Measurements from ENCODE around the gene C18orf54.

Gene C18orf54

DNA sequence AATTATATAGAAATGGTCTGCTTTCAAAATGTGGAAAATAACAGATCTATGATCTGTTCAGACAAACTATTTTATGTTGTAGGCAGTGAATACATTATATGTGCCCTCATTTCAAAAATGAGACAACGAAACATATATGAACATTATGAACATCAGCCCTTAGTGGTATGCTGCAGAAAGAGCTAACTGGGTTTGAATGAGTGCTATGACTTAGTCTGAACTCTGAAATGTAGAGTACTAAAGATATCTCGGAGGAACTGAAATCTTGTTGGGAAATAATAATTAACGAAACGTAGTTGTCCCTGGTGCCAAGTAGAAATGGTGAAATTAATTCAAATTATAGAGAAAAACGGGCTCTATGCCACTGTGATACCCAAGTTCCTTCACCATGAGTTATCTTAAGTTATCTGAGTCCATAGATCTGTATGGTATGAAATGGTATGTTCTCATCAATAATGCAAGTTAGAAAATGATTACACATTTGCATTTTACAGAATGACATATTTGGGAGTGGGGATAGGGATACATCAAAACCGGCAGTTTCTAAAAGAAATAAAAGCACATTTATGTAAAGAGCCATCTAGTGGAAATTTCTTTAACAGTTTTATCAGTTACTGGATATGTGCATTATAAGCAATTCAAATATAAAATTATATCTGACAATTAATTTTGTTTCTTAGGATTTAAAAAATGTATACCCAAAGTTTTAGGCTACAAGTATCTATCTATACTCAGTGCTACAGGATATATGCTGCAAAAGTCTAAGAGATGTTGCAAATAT lies 26.7 kb upstream of the C18orf54 start:
- TF ChIP-seq, protein P1, sequence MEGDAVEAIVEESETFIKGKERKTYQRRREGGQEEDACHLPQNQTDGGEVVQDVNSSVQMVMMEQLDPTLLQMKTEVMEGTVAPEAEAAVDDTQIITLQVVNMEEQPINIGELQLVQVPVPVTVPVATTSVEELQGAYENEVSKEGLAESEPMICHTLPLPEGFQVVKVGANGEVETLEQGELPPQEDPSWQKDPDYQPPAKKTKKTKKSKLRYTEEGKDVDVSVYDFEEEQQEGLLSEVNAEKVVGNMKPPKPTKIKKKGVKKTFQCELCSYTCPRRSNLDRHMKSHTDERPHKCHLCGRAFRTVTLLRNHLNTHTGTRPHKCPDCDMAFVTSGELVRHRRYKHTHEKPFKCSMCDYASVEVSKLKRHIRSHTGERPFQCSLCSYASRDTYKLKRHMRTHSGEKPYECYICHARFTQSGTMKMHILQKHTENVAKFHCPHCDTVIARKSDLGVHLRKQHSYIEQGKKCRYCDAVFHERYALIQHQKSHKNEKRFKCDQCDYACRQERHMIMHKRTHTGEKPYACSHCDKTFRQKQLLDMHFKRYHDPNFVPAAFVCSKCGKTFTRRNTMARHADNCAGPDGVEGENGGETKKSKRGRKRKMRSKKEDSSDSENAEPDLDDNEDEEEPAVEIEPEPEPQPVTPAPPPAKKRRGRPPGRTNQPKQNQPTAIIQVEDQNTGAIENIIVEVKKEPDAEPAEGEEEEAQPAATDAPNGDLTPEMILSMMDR (IDR thresholded peaks at IDR 0.05; ENCODE audit: borderline replicate concordance, insufficient read depth, low read depth, low read length), result no peak
- no peak overlapping the region for H3K4me3 ChIP-seq (ENCODE audit: low read depth, low read length)

DNA sequence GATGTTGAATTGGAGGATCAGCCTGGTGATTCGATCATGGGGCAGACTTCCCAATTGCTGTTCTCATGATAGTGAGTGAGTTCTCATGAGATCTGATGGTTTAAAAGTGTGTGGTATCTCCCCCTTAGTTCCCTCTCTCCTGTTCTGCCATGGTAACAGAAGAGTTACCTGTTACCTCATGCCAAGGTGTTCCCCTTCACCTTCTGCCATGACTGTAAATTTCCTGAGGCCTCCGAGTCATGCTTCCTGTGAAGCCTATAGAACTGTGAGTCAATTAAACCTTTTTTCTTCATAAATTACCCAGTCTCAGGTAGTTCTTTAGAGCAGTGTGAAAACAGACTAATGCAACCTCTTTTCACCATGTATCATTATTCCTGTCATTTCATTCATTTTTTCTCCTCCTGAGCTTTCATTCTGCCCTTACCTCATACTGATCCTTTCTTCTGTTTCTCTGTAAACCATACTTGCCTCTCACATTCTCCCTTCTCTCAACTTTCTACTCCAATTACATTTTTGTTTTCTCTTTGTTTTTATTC lies 22.0 kb upstream of the C18orf54 start:
- TF ChIP-seq, protein P1 (IDR thresholded peaks at IDR 0.05; ENCODE audit: borderline replicate concordance, insufficient read depth, low read depth, low read length), result no peak
- no peak overlapping the region for H3K4me3 ChIP-seq (ENCODE audit: low read depth, low read length)

DNA sequence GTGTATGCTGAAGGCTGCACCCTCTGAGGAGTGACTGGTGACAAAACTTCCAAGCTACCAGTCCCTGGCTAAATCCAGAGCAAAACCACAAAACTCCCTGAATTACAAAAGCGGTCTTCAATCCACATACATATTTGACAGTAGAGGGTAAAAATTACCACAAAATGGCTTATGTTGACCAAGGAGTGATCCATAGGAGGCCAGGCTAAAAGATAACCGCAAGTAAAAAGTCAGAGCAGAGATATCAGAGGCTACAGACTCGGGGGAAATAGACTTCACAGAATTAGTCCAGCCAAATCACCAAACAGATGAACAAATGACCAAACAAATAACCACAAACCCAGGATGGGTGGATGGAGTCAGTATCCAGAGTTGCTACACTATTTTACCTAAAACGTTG lies 19.5 kb upstream of the C18orf54 start:
- H3K4me3 ChIP-seq (ENCODE audit: low read depth, low read length), result no peak overlapping the region
- TF ChIP-seq, protein P1 (IDR thresholded peaks at IDR 0.05; ENCODE audit: borderline replicate concordance, insufficient read depth, low read depth, low read length), result no peak

DNA sequence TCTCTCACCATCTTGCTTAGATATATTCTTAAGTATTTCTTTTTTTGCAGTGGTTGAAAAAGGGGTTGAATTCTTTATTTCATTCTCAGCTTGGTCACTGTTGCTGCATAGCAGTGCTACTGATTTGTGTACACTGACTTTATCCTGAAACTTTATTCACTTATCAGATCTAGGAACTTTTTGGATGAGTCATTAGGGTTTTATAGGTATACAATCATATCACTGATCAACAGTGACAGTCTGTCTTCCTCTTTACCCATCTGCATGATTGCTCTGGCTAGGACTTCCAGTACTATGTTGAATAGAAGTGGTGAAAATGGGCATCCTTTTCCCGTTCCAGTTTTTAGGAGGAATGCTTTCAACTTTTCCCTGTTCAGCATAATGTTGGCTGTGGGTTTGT lies 6.5 kb upstream of the C18orf54 start:
- no peak overlapping the region for H3K4me3 ChIP-seq (ENCODE audit: low read depth, low read length)
- TF ChIP-seq, protein P1 (IDR thresholded peaks at IDR 0.05; ENCODE audit: borderline replicate concordance, insufficient read depth, low read depth, low read length), result no peak

DNA sequence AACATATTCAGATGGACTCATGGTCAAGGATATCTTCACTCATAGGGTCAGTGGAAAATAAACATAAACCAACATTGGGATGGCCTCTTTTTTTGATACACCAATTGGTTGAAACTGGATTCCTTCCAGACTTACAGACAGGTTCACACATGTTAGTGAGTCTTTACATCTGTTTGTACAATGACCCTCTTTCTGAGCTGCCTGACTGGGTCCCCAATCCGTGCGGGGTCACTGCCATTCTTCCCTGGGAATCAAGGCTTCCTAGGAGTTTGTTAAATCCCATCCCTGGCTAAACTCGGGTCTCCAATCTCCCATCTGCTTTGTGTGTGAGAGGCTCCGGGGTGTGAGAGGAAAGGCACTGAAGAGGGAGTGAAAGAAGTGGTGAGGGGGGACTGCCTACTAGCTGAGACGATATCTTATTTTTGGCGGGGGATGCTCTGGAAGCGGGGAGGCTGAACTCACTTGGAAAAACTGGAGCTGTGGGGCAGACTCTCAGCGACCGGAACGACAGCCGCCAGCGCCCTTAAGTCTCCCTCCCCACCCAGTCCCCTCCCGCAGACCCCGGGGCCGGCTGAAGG lies 535 bp upstream of the C18orf54 start:
- TF ChIP-seq, protein P1 (IDR thresholded peaks at IDR 0.05; ENCODE audit: borderline replicate concordance, insufficient read depth, low read depth, low read length), result no peak

DNA sequence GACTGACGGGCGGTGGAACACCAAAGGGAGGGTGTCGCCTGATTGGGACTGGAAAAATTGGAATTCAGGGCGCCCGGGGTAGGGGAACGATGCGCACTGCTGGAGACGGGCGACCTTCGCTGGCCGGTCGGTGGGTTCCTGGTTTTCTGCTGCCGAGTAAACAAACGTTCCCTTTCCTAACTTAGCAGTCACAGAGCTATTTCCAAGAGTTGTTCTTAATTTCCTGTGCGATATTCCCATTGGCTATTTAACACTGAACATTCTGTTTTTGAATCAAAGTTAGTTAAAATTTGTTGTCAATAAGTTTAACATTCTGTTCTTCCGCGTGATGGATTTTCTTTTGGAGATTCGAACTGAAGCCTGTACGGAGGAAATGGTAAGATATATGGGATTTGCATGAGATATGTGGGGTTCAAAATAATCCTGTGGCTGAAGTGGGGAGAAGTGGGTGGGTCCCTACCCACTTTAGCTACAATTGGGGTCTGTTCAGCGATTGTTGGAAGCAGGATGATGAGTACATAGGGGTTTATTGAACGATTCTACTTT lies 862 bp downstream of the C18orf54 start:
- peak overlapping the region; percentile 98 for H3K4me3 ChIP-seq (ENCODE audit: low read depth, low read length)
- TF ChIP-seq, protein P1 (IDR thresholded peaks at IDR 0.05; ENCODE audit: borderline replicate concordance, insufficient read depth, low read depth, low read length), result no peak

More for the DNA sequence above, 535 bp upstream of the C18orf54 start:
- peak overlapping the region; percentile 98 for H3K4me3 ChIP-seq (ENCODE audit: low read depth, low read length)

Measured in GM12875 (cell line).